Measurements from ENCODE around the gene MTHFD2. TPM values are rescaled to one million over a fixed set of nuclear protein-coding genes. Genes with fewer than 3 reads are reported as not detected.

Gene MTHFD2
- total and polyA plus RNA-seq, 2 of the 8 experiments (the other 6 are each of a cell fraction or from before 2014, with no cell fraction given): 99.5 to 291 TPM

GRCh38 chr2:74252036-74252435, 53.6 kb downstream of the MTHFD2 start:
- no peaks in the 10 kb centered on the region for H3K9me3 ChIP-seq (ENCODE audit: insufficient read depth in 2 of 2, low read depth in 1 of 2, low read length in 1 of 2)
- FAIRE-seq: no peak
- H2BK12ac ChIP-seq (ENCODE audit: low read depth, low read length): no peak overlapping the region
- H2AFZ ChIP-seq (ENCODE audit: low read length): no peak overlapping the region
- no peaks in the 10 kb centered on the region; a peak in 3 of 7 replicates for H3K27me3 ChIP-seq (replicated peaks in 1 of 4; ENCODE audit: control insufficient read depth in 3 of 4, extremely low read depth in 1 of 4, insufficient read depth in 3 of 4, low read length in 3 of 4)
- H3K56ac ChIP-seq (replicated peaks; ENCODE audit: insufficient read length, low read depth, low read length): no peak overlapping the region
- H3K36me3 ChIP-seq (ENCODE audit: control insufficient read depth in 2 of 4, insufficient read depth in 4 of 4, low read length in 3 of 4): no peaks in the 10 kb centered on the region
- no peaks in the 10 kb centered on the region for H3K79me1 ChIP-seq (ENCODE audit: low read depth, low read length)
- H3K9ac ChIP-seq (replicated peaks in 1 of 4; ENCODE audit: extremely low read depth in 1 of 4, low read depth in 3 of 4, low read length in 3 of 4): no peak overlapping the region
- H2BK20ac ChIP-seq (ENCODE audit: low read length): no peak overlapping the region
- CTCF ChIA-PET (ENCODE audit: partially characterized antibody): interaction anchor here (1.0 to 3.8 kb wide), 6 partner anchors 8 to 73 kb away, joined by 3 to 50 read pairs (median 4); no protein-coding TSS in a partner anchor
- no peak overlapping the region for H3K27ac ChIP-seq (ENCODE audit: low read depth, low read length)
- TF ChIP-seq GABPA (IDR thresholded peaks at IDR 0.05; ENCODE audit: borderline replicate concordance, insufficient read depth, low read length): no peak
- no peak for DNase-seq (ENCODE audit: low read depth in 1 of 2, low spot score in 2 of 2)
- H3K4me3 ChIP-seq (ENCODE audit: extremely low read depth in 1 of 4, insufficient read depth in 2 of 4, low read depth in 3 of 4, low read length in 4 of 4): no peak overlapping the region
- H3K23me2 ChIP-seq (ENCODE audit: low read depth, low read length): no peaks in the 10 kb centered on the region
- H3K14ac ChIP-seq (ENCODE audit: insufficient read length): no peak overlapping the region
- H3K79me2 ChIP-seq (ENCODE audit: control insufficient read depth in 1 of 2, insufficient read depth in 2 of 2, low read length in 2 of 2): no peaks in the 10 kb centered on the region
- no peaks in the 10 kb centered on the region for H3K4me1 ChIP-seq (replicated peaks in 1 of 4; ENCODE audit: control insufficient read depth in 3 of 4, insufficient read depth in 4 of 4, low read length in 3 of 4)
- H3K23ac ChIP-seq (ENCODE audit: insufficient read length): no peak overlapping the region
- H4K91ac ChIP-seq (replicated peaks; ENCODE audit: insufficient read length, low read length): no peak overlapping the region
- no peak overlapping the region for H4K8ac ChIP-seq (ENCODE audit: extremely low read depth, insufficient read depth, low read length)
- H4K20me1 ChIP-seq (replicated peaks in 1 of 2; ENCODE audit: control insufficient read depth in 1 of 2, insufficient read depth in 2 of 2, low read length in 2 of 2): no peaks in the 10 kb centered on the region
- no peak overlapping the region for H3K4ac ChIP-seq (replicated peaks; ENCODE audit: insufficient read length, low read depth, low read length)
- no peak overlapping the region for H4K5ac ChIP-seq (ENCODE audit: insufficient read length, low read depth, low read length)
- H2AK5ac ChIP-seq (ENCODE audit: low read depth, low read length): no peak overlapping the region
- H2BK120ac ChIP-seq (replicated peaks; ENCODE audit: low read depth, low read length): no peak overlapping the region
- POLR2A ChIA-PET (ENCODE audit: partially characterized antibody): no interaction called here
- WGBS, 2 experiments (ENCODE audit: extremely low coverage in 1 of 2, insufficient coverage in 1 of 2, insufficient read length in 1 of 2, insufficient replicate concordance in 2 of 2, low coverage in 1 of 2, low lambda C conversion rate in 2 of 2, missing lambda C conversion rate in 1 of 2): 81% methylated on average over 10 of the region's 10 CpGs; no CpG with 5 or more reads in 1 of the 2 experiments
- H2BK5ac ChIP-seq (ENCODE audit: low read depth, low read length): no peak overlapping the region
- no peak overlapping the region for H2BK15ac ChIP-seq (ENCODE audit: low read length)
- no peak overlapping the region for H3K18ac ChIP-seq (ENCODE audit: extremely low read depth, low read length)
- H3K4me2 ChIP-seq (ENCODE audit: insufficient read depth in 1 of 2, low read depth in 2 of 2, low read length in 2 of 2): no peak overlapping the region
